IPS-15b (cell line): Measurements from ENCODE around the gene FCRLB.
A peak's percentile ranks its signal among the peaks of the same experiment; 100 is the strongest.
"Not testable (repeated sequence)": the region's sequence is repeated elsewhere in the genome, so short reads cannot be mapped to it uniquely, and the experiment has no call there.

Experiments
- H3K27me3 ChIP-seq: one replicate; pipeline ENCODE4 v1.6.1; 2013; ENCODE audit warnings: low read length; ENCODE audit not compliant: control insufficient read depth, insufficient read depth
- H3K36me3 ChIP-seq: one replicate; pipeline ENCODE4 v1.6.1; 2013; ENCODE audit warnings: low read length; ENCODE audit not compliant: control insufficient read depth, insufficient read depth
- H3K4me1 ChIP-seq: one replicate; pipeline ENCODE4 v1.6.1; 2013; ENCODE audit warnings: mild to moderate bottlenecking, low read length; ENCODE audit not compliant: control insufficient read depth, insufficient read depth
- H3K4me3 ChIP-seq: one replicate; pipeline ENCODE4 v1.5.1; 2013; ENCODE audit warnings: low read depth, low read length
- H3K9ac ChIP-seq: one replicate; pipeline ENCODE4 v1.6.1; 2013; ENCODE audit warnings: low read depth, mild to moderate bottlenecking, low read length
- H3K9me3 ChIP-seq: one replicate; pipeline ENCODE4 v1.6.1; 2013; ENCODE audit warnings: mild to moderate bottlenecking, low read length; ENCODE audit not compliant: control insufficient read depth, insufficient read depth

FCRLB gene

DNA sequence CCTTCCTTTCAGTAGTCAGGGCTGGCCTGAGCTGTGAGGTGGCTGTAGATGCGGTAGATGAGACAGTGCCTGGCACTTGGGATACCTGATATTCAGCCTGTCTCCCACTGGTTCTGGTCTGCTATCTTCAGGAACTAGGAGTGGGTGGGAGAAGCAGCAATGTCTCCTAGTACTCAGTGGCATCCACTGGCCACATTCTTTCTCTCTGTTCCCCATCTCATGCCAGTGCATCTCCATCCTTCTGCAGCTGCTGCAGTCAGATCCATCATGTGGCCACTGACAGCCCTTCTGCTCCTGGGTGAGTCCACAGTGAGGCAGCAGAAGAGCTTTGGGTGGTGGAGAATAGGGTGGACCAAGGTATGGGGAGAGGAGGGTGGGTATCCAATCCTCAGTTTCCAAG, 1.1 kb downstream of the FCRLB start:
- Histone ChIP-seq H3K9me3 (no peaks in the 10 kb centered on the region), H3K36me3 (no peaks in the 10 kb centered on the region), H3K9ac (no peak overlapping the region), H3K4me3 (no peak overlapping the region), H3K4me1 (no peaks in the 10 kb centered on the region), H3K27me3 (peaks cover 44% of the 10 kb centered on the region)

DNA sequence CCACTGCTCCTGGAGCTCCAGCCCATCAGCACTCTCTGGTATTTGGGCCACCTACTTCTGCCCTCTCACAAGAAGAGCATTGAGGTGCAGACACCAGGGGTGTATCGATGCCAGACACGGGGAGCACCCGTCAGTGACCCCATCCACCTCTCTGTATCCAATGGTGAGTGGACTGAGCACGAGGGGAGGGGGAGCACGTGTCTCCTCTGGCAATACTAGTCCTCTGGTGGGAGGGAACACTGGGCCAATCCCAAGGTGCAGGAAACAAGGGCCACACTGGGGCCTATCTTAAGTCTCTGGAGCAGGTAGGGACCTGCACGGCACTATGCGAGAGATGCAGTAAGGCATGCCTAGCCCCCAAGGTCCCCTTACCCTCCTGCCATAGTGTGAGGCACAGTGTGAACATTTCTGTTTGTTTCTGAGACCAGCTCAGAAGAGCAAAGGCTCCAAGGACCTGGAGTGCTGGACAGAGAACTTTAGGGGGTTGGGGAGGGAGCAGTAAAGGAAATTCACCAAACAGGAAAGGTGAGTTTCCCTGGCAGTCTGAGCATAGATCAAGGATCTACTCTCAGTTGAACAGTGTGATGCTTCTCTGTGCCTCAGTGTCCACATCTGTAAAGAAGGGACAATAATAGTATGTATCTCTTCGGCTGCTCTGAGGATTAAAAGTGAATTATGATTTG, 2.3 kb downstream of the FCRLB start:
- peaks cover 47% of the 10 kb centered on the region for H3K27me3 ChIP-seq
- H3K4me1 ChIP-seq = no peaks in the 10 kb centered on the region
- H3K9me3 ChIP-seq = no peaks in the 10 kb centered on the region
- H3K36me3 ChIP-seq = no peaks in the 10 kb centered on the region
- H3K9ac ChIP-seq = no peak overlapping the region
- no peak overlapping the region for H3K4me3 ChIP-seq

GRCh38 chr1:161725258-161725907, 4.0 kb downstream of the FCRLB start:
- H3K9me3 ChIP-seq, H3K9ac ChIP-seq: not testable (repeated sequence)
- H3K27me3 ChIP-seq = peaks cover 44% of the 10 kb centered on the region

DNA sequence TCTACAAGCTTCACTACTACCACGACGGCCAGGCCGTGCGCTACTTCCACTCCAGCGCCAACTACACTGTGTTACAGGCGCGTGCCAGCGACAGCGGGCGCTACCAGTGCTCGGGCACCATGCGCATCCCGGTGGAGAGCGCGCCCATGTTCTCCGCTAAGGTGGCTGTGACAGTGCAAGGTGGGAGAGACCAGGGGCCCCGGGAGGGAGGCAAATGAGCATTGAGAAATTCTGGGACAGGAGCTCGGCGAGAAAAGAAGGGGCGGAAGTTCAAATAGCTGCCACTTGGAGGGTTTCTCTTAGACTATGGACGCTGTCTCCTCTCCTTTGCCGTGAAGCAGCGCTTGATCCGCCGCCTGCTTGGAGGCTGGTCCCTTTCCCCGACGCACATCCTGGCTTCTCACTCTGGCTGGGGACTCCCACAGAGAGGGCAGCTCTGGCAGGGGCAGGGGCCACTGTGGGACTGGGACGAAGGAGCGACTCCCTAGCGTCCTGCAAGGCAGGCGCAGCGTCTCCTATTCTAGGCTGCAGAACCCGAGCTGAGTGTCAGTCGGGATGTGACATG, 4.6 kb downstream of the FCRLB start:
- H3K27me3 ChIP-seq = peaks cover 43% of the 10 kb centered on the region
- H3K36me3 ChIP-seq = no peaks in the 10 kb centered on the region
- no peaks in the 10 kb centered on the region for H3K9me3 ChIP-seq
- H3K4me1 ChIP-seq = peaks cover 3% of the 10 kb centered on the region
- peak overlapping the region; percentile 40 for H3K9ac ChIP-seq
- H3K4me3 ChIP-seq = peak overlapping the region; percentile 88

More at GRCh38 chr1:161725258-161725907, 4.0 kb downstream of the FCRLB start:
- not testable (repeated sequence) for H3K4me1 ChIP-seq, H3K36me3 ChIP-seq
- peak overlapping the region; percentile 88 for H3K4me3 ChIP-seq

DNA sequence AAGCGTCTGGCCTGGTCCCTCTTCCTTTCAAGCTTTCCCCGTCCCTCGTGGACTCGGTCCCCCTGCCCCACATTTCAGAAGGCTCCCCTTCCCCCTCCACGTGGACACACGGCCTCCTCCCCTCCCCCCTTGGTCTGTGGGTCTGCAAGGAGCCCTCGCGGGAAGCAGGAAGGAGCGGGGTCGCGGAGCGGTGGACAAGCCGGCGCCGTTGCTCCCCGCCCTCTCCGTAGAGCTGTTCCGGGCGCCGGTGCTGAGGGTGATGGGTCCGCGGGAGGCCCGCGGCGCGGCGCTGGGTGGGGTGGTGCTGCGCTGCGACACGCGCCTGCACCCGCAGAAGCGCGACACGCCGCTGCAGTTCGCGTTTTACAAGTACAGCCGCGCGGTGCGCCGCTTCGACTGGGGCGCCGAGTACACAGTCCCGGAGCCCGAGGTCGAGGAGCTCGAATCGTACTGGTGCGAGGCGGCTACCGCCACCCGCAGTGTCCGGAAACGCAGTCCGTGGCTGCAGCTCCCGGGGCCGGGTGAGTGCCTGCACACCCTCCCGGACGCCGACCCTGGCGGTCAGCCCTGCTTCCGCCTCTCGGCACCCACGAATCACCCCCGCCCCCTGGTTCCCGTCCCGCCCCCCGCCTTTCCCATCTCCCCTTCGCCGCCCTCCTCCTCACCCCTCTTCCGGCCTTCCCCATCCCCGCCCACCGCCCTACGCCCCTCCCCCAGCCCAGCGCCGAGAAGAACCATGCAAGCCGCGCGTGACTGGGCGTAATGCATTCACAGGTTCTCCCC, 5.3 kb downstream of the FCRLB start:
- Histone ChIP-seq H3K9me3 (no peaks in the 10 kb centered on the region), H3K27me3 (peaks cover 41% of the 10 kb centered on the region), H3K4me3 (peak overlapping the region; percentile 88), H3K9ac (peak overlapping the region; percentile 91), H3K36me3 (no peaks in the 10 kb centered on the region), H3K4me1 (peaks cover 3% of the 10 kb centered on the region)

DNA sequence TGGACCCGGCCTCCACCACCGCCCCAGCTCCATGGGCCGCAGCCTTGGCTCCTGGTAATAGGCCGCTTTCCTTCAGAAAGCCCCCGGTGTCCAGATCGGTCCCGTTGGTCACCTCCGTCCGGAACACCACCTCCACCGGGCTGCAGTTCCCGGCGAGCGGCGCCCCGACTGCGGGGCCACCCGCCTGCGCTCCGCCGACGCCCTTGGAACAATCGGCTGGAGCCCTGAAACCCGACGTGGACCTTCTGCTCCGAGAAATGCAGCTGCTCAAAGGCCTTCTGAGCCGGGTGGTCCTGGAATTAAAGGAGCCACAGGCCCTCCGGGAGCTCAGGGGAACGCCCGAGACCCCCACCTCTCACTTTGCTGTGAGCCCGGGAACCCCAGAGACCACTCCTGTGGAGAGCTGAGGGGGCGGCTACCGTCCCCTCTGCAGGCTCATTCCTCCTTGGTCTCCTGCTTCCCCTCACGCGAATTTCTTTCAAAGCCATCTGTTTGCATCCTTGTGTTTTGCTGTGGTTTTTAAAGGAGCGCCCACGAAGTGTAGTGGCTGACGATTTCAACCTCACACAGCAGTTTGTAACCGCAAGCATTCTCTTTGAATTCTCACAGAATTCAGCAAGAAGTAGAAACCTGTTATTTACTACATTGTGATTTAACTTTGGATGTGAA, 6.0 kb downstream of the FCRLB start:
- Histone ChIP-seq H3K4me3 (peak overlapping the region; percentile 74), H3K27me3 (peaks cover 39% of the 10 kb centered on the region), H3K4me1 (peaks cover 3% of the 10 kb centered on the region)

DNA sequence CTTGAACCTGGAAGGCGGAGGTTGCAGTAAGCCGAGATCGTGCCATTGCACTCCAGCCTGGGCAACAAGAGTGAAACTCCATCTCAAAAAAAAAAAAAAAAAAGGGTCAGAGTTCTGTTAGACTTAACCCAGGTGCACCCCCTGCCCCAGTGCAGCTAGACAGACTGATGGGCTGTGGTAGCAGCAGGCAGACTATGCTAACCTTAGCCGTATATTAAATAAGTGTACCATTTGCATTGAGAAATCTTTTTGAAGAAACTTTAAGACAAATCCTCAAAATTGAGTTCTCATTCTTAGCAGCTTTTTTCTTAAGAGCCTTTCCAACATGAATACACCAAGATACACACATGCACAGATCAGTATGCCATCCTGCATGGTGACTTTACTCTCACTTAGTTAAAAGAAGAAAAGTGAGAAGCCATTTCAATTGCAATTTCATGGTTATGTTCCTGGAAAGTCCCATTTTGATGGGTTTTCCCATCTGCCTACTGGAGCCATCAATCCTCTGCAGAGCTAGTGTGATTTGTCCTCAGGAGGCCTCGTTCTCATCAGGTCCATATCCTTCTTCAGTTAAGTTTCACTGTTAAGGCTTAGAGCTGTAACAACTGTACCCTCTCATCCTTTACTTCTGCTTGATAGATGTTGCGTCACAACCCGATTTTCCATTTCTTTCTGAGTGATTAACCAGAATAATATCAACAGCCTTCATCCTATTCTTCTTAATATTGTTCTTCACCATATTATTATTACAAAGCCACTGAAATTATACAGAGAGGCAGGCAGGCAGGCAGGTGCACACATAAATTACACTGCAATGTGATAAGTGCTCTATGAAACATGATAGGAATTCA, 7.3 kb downstream of the FCRLB start:
- Histone ChIP-seq H3K9me3 (no peaks in the 10 kb centered on the region), H3K4me1 (peaks cover 3% of the 10 kb centered on the region), H3K4me3 (no peak overlapping the region), H3K36me3 (no peaks in the 10 kb centered on the region), H3K9ac (no peak overlapping the region), H3K27me3 (peaks cover 30% of the 10 kb centered on the region)

More for the DNA sequence above, 6.0 kb downstream of the FCRLB start:
- H3K9me3 ChIP-seq = no peaks in the 10 kb centered on the region
- no peaks in the 10 kb centered on the region for H3K36me3 ChIP-seq
- peak overlapping the region; percentile 91 for H3K9ac ChIP-seq

DNA sequence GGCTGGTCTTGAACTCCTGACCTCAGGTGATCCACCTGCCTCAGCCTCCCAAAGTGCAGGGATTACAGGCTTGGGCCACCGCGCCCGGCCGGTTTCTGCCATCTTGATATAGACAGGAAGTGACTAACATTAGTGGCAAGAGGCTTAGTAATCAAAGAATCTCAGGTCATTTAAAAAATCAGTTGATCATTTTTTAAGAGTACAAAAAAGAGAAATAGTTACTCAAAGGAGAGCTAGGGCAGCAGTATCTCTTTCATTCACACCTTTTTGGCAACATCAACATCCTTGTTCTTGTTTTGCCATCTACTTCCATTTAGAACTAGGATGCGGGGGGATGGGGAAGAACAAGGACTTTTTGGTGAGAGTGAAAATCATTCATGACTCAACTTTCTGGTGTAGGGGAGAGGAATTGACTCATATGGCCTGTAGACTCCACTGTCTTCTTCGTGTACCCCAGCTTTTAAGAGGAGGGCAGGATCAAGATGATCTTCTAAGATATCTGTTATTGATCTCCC, 8.8 kb downstream of the FCRLB start:
- Histone ChIP-seq H3K4me1 (peaks cover 3% of the 10 kb centered on the region), H3K9ac (no peak overlapping the region), H3K4me3 (no peak overlapping the region), H3K27me3 (peaks cover 17% of the 10 kb centered on the region), H3K9me3 (no peaks in the 10 kb centered on the region), H3K36me3 (no peaks in the 10 kb centered on the region)

DNA sequence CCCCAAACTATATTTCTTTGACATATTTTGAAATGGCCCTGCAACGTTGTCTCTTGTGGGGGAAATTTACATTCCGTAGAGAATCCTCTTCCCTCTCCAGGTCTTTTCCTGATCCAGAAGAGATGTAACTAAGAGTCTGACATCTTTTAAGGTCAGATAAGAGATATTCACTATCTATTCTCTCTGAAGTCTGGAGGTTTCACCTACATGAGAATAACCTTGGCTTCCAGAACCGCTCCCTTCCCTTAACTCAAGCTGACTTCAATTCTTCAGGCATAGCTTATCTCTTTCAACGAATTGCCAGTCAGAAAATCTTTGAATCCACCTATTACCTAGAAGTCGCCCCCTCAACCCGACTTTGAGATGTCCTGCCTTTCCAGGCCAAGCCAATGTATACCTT, 9.9 kb downstream of the FCRLB start:
- Histone ChIP-seq H3K9ac (no peak overlapping the region), H3K36me3 (no peaks in the 10 kb centered on the region), H3K4me3 (no peak overlapping the region), H3K9me3 (no peaks in the 10 kb centered on the region), H3K27me3 (peaks cover 6% of the 10 kb centered on the region), H3K4me1 (peaks cover 8% of the 10 kb centered on the region)

DNA sequence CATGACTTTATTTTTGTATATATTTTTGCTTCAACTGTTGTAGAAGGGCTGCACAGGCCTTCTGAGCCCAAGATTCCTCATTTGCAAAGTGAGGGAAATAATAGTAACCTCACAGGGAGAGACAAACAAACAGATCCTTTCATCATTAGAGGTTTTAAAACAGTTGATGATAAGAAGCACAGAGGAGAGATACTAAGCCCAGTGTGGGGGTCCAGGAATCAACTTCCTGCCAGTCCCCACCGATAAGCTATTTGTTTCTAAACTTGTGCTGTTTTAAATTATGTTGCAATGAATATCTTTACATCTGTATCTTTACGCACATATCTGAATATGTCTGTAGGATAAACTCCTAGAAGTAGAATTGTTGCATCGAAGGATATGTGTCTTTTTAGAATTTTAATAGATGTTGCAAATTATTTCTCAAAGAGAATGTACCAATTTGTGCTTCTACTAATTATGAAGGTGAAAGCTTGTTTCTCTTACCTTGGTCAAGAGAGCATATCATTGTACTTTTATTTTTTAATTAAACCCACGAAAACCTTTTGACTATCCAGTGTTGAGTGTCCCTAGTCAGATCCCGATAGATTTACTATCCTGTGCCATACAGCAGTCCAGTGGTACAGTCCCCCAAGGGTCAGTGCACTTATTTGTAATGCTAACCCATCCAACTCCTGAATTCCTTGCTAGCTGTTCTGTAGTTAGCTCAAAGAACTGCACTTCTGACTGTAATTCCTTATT, 10.8 kb downstream of the FCRLB start:
- Histone ChIP-seq H3K4me1 (peaks cover 15% of the 10 kb centered on the region), H3K9me3 (no peaks in the 10 kb centered on the region), H3K27me3 (peaks cover 3% of the 10 kb centered on the region), H3K36me3 (no peaks in the 10 kb centered on the region), H3K4me3 (no peak overlapping the region), H3K9ac (no peak overlapping the region)
